H1 (cell line): ENCODE measurements around the gene TIMP3. TPM values are rescaled to one million over a fixed set of nuclear protein-coding genes. Genes with fewer than 3 reads are reported as not detected.

ENCODE experiments used
- HDAC6 ChIP-seq: IDR thresholded peaks from one replicate; pipeline ENCODE4 v1.7.1; 2012; ENCODE audit warnings: low read depth, mild to moderate bottlenecking, inconsistent platforms, low read length, moderate library complexity
- POLR2AphosphoS5 ChIP-seq: IDR thresholded peaks from 2 replicates; pipeline ENCODE4 v1.6.1; 2011; ENCODE audit warnings: low read depth, low read length
- RBBP5 ChIP-seq: IDR thresholded peaks from 2 replicates; pipeline ENCODE4 v1.7.1; 2012; ENCODE audit warnings: low read depth, mild to moderate bottlenecking, inconsistent platforms, low read length, moderate library complexity, borderline replicate concordance
- SAP30 ChIP-seq: fragments of 300-600 bp; sonication (generic); IDR thresholded peaks from 2 replicates; pipeline ENCODE4 v1.7.1; 2012; ENCODE audit warnings: low read length, moderate library complexity, mild to moderate bottlenecking, inconsistent platforms; ENCODE audit not compliant: insufficient read depth, insufficient replicate concordance
- SP2 ChIP-seq: IDR thresholded peaks from 2 replicates; pipeline ENCODE4 v1.6.1; 2012; ENCODE audit warnings: mild to moderate bottlenecking, low read length, inconsistent platforms
- polyA plus RNA-seq, 7 experiments: library from polyadenylated mRNA; depleted of rRNA in 3 of 7; stranded (reverse) in 5 of 7; unstranded in 2 of 7; fragments of >200 nt in 5 of 7; fragments of 200-250 nt in 2 of 7; gene quantifications; 1 replicate in 5 of 7; 2 replicates in 1 of 7; 4 replicates in 1 of 7; pipeline versions ENCODE4 v1.2.1 to v1.2.3, GENCODE V29; 2011 to 2013; ENCODE audit warnings: missing spikeins in 2 of 7, mixed read lengths in 2 of 7
- total RNA-seq: library from RNA; stranded (reverse); fragmentation: NEBNext Ultra II Directional; extraction: Animal tissue kit (Norgen Biotek cat#: 25700); gene quantifications from 2 replicates; pipeline ENCODE4 v1.2.1, GENCODE V29; 2021
- TF ChIP-seq, protein P1 (sequence below): IDR thresholded peaks from 2 replicates; pipeline ENCODE4 v1.6.1; 2012; ENCODE audit warnings: inconsistent platforms

Gene TIMP3
- total and polyA plus RNA-seq, 2 of the 8 experiments (the other 6 are each of a cell fraction or from before 2014, with no cell fraction given): 1.3 to 4.7 TPM

DNA sequence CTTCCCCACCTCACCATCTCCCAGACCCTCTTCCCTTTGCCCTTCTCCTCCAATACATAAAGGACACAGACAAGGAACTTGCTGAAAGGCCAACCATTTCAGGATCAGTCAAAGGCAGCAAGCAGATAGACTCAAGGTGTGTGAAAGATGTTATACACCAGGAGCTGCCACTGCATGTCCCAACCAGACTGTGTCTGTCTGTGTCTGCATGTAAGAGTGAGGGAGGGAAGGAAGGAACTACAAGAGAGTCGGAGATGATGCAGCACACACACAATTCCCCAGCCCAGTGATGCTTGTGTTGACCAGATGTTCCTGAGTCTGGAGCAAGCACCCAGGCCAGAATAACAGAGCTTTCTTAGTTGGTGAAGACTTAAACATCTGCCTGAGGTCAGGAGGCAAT, 58.2 kb downstream of the TIMP3 start (continued):
- TF ChIP-seq HDAC6: no peak
- TF ChIP-seq POLR2AphosphoS5: no peak
- TF ChIP-seq RBBP5: no peak
- TF ChIP-seq SAP30: no peak
- TF ChIP-seq, protein P1, sequence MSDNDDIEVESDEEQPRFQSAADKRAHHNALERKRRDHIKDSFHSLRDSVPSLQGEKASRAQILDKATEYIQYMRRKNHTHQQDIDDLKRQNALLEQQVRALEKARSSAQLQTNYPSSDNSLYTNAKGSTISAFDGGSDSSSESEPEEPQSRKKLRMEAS: no peak
- TF ChIP-seq SP2: no peak
